ENCODE data around the gene TSPAN12. TPM values are rescaled to one million over a fixed set of nuclear protein-coding genes. Genes with fewer than 3 reads are reported as not detected.
A peak's percentile ranks its signal among the peaks of the same experiment; 100 is the strongest.

Gene TSPAN12
- total RNA-seq, 1 donor from 2014 or later: not detected

DNA sequence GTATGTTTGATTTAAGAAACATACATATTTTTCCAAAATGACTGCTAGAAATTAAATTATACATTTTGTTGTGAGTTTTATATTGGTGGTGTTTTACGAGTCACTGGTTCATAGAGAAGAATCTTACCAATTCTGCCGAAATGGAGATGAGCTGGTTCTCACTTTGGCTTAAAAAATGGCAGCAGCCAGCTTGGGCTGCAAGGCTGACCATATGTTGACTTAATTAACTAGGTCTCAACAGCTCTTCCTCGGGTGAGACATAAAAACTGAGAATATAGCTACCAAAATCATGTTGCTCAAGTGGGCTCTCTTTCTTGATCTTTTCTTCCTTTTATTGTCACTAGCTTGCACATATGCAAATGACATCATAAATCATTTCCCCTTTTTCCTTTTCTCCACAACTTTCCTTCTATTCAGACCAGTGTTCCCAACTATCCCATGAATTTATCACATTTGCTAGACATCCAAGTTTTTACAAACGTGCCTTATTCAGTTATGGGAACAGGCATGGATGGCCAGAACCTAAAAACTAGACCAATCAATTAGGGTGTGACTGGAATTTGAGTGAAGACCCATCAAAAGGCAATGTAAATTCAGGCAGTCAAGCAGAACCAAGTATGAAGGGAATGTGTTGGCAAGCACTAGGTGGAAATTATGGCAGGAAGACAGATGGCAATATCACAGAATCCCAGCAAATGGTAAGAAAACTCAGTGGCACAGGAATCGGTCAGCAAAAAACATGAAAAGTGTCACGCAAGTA, 6.4 kb upstream of the TSPAN12 start:
- H3K27me3 Mint-ChIP-seq (ENCODE audit: low read depth): peaks cover 41% of the 10 kb centered on the region
- DNase-seq (ENCODE audit: low spot score): no peak
- H3K4me1 Mint-ChIP-seq (ENCODE audit: low read depth): no peaks in the 10 kb centered on the region
- no peak overlapping the region for H3K27ac Mint-ChIP-seq
- intact Hi-C loops (cut with micrococcal nuclease): no loop called here
- no peaks in the 10 kb centered on the region for H3K36me3 Mint-ChIP-seq (ENCODE audit: low read depth)
- no peaks in the 10 kb centered on the region for H3K9me3 Mint-ChIP-seq
- H3K4me3 Mint-ChIP-seq (ENCODE audit: low read depth): no peak overlapping the region

DNA sequence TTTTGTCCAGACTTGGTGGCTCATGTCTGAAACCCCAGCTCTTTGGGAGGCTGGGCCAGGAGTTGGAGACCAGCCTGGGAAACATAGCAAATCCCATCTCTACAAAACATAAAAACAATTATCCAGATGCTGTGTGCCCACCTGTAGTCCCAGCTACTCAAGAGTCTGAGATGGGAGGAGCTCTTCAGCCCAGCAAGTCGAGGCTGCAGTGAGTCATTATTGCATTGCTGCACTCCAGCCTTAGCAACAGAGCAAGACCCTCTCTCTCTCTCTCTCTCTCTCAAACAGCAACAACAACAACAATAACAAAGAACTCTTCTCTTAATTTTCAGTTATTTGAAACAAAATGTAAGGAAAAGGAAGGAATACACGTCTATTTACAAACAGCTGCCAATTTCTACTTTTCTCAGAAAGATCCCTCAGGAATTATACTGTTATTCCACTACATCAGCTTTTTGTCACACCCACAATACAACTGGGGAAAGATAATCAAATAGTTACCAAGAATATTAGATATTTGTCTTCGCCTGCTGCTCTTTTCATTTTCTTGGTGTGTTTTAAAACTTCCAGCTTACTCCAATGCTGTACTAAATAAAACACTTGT, 5.1 kb upstream of the TSPAN12 start:
- no peaks in the 10 kb centered on the region for H3K36me3 Mint-ChIP-seq (ENCODE audit: low read depth)
- no peaks in the 10 kb centered on the region for H3K9me3 Mint-ChIP-seq
- intact Hi-C loops (cut with micrococcal nuclease): no loop called here
- H3K27ac Mint-ChIP-seq: no peak overlapping the region
- DNase-seq (ENCODE audit: low spot score): no peak
- peaks cover 53% of the 10 kb centered on the region for H3K27me3 Mint-ChIP-seq (ENCODE audit: low read depth)
- no peak overlapping the region for H3K4me3 Mint-ChIP-seq (ENCODE audit: low read depth)
- H3K4me1 Mint-ChIP-seq (ENCODE audit: low read depth): peaks cover under 1% of the 10 kb centered on the region

GRCh38 chr7:120860156-120860555, 2.2 kb upstream of the TSPAN12 start:
- H3K4me1 Mint-ChIP-seq (ENCODE audit: low read depth): peaks cover 10% of the 10 kb centered on the region
- no peaks in the 10 kb centered on the region for H3K36me3 Mint-ChIP-seq (ENCODE audit: low read depth)
- H3K27me3 Mint-ChIP-seq (ENCODE audit: low read depth): peaks cover 66% of the 10 kb centered on the region
- no peak overlapping the region for H3K4me3 Mint-ChIP-seq (ENCODE audit: low read depth)
- DNase-seq (ENCODE audit: low spot score): no peak
- H3K27ac Mint-ChIP-seq: no peak overlapping the region
- intact Hi-C loops (cut with micrococcal nuclease): no loop called here
- no peaks in the 10 kb centered on the region for H3K9me3 Mint-ChIP-seq

- H3K36me3 Mint-ChIP-seq (ENCODE audit: low read depth): no peaks in the 10 kb centered on the region
- H3K4me3 Mint-ChIP-seq (ENCODE audit: low read depth): no peak overlapping the region
- no peak overlapping the region for H3K27ac Mint-ChIP-seq
These were observed 1.5 kb upstream of the TSPAN12 start for GRCh38 chr7:120859459-120859858.

GRCh38 chr7:120856621-120857352, 1.2 kb downstream of the TSPAN12 start:
- Mint-ChIP-seq H3K4me1 (ENCODE audit: low read depth) (peaks cover 10% of the 10 kb centered on the region), H3K4me3 (ENCODE audit: low read depth) (peak overlapping the region; percentile 83), H3K27ac (no peak overlapping the region), H3K9me3 (no peaks in the 10 kb centered on the region), H3K27me3 (ENCODE audit: low read depth) (peaks cover 69% of the 10 kb centered on the region), H3K36me3 (ENCODE audit: low read depth) (no peaks in the 10 kb centered on the region)
- no peak for DNase-seq (ENCODE audit: low spot score)
- intact Hi-C loops (cut with micrococcal nuclease): loop anchor here (5.0 kb wide), 3 partner anchors 49 to 131 kb away; partner anchors contain the start of genes CPED1 and ING3

More at GRCh38 chr7:120859459-120859858, 1.5 kb upstream of the TSPAN12 start:
- peaks cover 69% of the 10 kb centered on the region for H3K27me3 Mint-ChIP-seq (ENCODE audit: low read depth)
- no peaks in the 10 kb centered on the region for H3K9me3 Mint-ChIP-seq
- peaks cover 10% of the 10 kb centered on the region for H3K4me1 Mint-ChIP-seq (ENCODE audit: low read depth)
- intact Hi-C loops (cut with micrococcal nuclease): loop anchor here (5.0 kb wide), 3 partner anchors 52 to 128 kb away; partner anchors contain the start of genes CPED1 and ING3
- no peak for DNase-seq (ENCODE audit: low spot score)

DNA sequence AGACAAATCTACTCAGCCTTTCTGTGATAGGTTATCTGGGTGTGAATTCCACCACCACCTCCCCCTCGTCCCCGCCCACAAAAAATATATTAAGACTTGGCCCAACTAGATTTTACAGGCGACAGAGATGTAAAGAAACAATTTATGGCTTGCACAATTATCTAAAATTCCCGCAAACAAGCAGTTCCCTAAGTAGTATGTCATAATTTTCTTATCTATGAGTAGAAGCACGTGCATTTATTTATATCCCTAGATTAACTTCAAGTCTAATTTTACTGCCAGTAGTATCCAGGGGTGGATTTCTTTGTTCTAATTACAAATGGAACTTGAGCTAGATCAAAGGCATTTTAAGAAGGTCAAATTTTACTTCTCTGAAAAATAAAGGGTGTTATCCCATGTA, 1.7 kb downstream of the TSPAN12 start:
- intact Hi-C loops (cut with micrococcal nuclease): loop anchor here (5.0 kb wide), 3 partner anchors 49 to 131 kb away; partner anchors contain the start of genes CPED1 and ING3
- H3K27ac Mint-ChIP-seq: no peak overlapping the region

GRCh38 chr7:120852700-120853099, 5.2 kb downstream of the TSPAN12 start:
- intact Hi-C loops (cut with micrococcal nuclease): no loop called here
- H3K4me3 Mint-ChIP-seq (ENCODE audit: low read depth): no peak overlapping the region
- H3K27me3 Mint-ChIP-seq (ENCODE audit: low read depth): peaks cover 34% of the 10 kb centered on the region
- DNase-seq (ENCODE audit: low spot score): no peak
- no peaks in the 10 kb centered on the region for H3K9me3 Mint-ChIP-seq
- peaks cover 9% of the 10 kb centered on the region for H3K4me1 Mint-ChIP-seq (ENCODE audit: low read depth)
- no peaks in the 10 kb centered on the region for H3K36me3 Mint-ChIP-seq (ENCODE audit: low read depth)
- no peak overlapping the region for H3K27ac Mint-ChIP-seq

More for the DNA sequence above, 1.7 kb downstream of the TSPAN12 start:
- H3K27me3 Mint-ChIP-seq (ENCODE audit: low read depth): peaks cover 65% of the 10 kb centered on the region
- H3K36me3 Mint-ChIP-seq (ENCODE audit: low read depth): no peaks in the 10 kb centered on the region
- peak overlapping the region; percentile 83 for H3K4me3 Mint-ChIP-seq (ENCODE audit: low read depth)
- no peaks in the 10 kb centered on the region for H3K9me3 Mint-ChIP-seq
- H3K4me1 Mint-ChIP-seq (ENCODE audit: low read depth): peaks cover 10% of the 10 kb centered on the region
- DNase-seq (ENCODE audit: low spot score): no peak

GRCh38 chr7:120843109-120843508, 14.8 kb downstream of the TSPAN12 start:
- Mint-ChIP-seq H3K4me3 (ENCODE audit: low read depth) (no peak overlapping the region), H3K9me3 (no peaks in the 10 kb centered on the region), H3K36me3 (ENCODE audit: low read depth) (no peaks in the 10 kb centered on the region), H3K27ac (no peak overlapping the region), H3K27me3 (ENCODE audit: low read depth) (peaks cover 5% of the 10 kb centered on the region), H3K4me1 (ENCODE audit: low read depth) (no peaks in the 10 kb centered on the region)
- intact Hi-C loops (cut with micrococcal nuclease): no loop called here
- no peak for DNase-seq (ENCODE audit: low spot score)

- Mint-ChIP-seq H3K27ac (no peak overlapping the region), H3K36me3 (ENCODE audit: low read depth) (no peaks in the 10 kb centered on the region), H3K27me3 (ENCODE audit: low read depth) (peaks cover 5% of the 10 kb centered on the region), H3K4me1 (ENCODE audit: low read depth) (no peaks in the 10 kb centered on the region), H3K4me3 (ENCODE audit: low read depth) (no peak overlapping the region), H3K9me3 (no peaks in the 10 kb centered on the region)
- no peak for DNase-seq (ENCODE audit: low spot score)
- intact Hi-C loops (cut with micrococcal nuclease): no loop called here
These were observed 15.8 kb downstream of the TSPAN12 start for GRCh38 chr7:120842121-120842621.

- no peak overlapping the region for H3K4me3 Mint-ChIP-seq (ENCODE audit: low read depth)
- intact Hi-C loops (cut with micrococcal nuclease): no loop called here
- no peaks in the 10 kb centered on the region for H3K36me3 Mint-ChIP-seq (ENCODE audit: low read depth)
- H3K27me3 Mint-ChIP-seq (ENCODE audit: low read depth): peaks cover 5% of the 10 kb centered on the region
- H3K9me3 Mint-ChIP-seq: no peaks in the 10 kb centered on the region
- no peaks in the 10 kb centered on the region for H3K4me1 Mint-ChIP-seq (ENCODE audit: low read depth)
- H3K27ac Mint-ChIP-seq: no peak overlapping the region
- no peak for DNase-seq (ENCODE audit: low spot score)
These were observed 16.3 kb downstream of the TSPAN12 start for GRCh38 chr7:120841608-120842007.

DNA sequence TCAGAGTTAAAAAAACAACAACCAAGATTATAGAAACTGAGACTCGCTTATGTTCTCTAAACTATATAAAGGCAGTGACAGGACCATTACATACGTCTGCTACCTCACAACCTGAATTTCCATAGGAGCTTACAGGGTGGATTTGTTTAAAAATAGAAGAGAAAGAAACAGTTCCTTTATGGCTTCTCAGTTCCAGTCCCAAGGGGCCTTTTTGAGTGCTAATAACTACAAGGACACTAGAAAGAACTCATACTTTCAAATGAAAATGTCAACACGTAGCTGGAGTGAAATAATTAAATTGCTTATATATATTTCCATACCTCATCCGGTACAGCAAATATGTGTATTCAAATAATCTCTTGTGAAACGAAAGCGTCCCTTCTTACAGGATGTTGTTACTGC, 19.7 kb downstream of the TSPAN12 start:
- Mint-ChIP-seq H3K36me3 (ENCODE audit: low read depth) (no peaks in the 10 kb centered on the region), H3K4me1 (ENCODE audit: low read depth) (no peaks in the 10 kb centered on the region), H3K27ac (no peak overlapping the region), H3K4me3 (ENCODE audit: low read depth) (no peak overlapping the region), H3K9me3 (no peaks in the 10 kb centered on the region), H3K27me3 (ENCODE audit: low read depth) (peaks cover 5% of the 10 kb centered on the region)
- DNase-seq (ENCODE audit: low spot score): no peak
- intact Hi-C loops (cut with micrococcal nuclease): no loop called here

DNA sequence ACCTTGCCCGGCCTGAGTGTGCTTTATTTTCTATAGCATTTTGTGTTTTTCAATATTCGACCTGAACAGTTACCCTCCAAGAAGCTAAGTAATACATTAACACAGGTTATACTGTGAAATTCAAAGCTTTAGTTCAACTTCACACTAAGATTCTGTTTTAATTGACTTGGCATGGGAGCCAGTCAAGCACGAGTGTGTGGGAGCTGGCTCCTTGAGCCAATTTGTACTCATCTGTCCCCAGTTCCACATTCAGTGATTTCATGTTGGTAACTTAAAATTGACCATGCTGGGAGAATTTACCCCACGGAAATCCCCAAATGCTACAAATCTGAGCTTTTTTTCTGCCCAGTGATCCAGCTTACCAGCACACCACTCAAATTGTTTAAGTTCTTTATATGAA, 20.3 kb downstream of the TSPAN12 start:
- peaks cover 5% of the 10 kb centered on the region for H3K27me3 Mint-ChIP-seq (ENCODE audit: low read depth)
- no peak for DNase-seq (ENCODE audit: low spot score)
- intact Hi-C loops (cut with micrococcal nuclease): no loop called here
- H3K9me3 Mint-ChIP-seq: no peaks in the 10 kb centered on the region
- H3K4me1 Mint-ChIP-seq (ENCODE audit: low read depth): no peaks in the 10 kb centered on the region
- no peaks in the 10 kb centered on the region for H3K36me3 Mint-ChIP-seq (ENCODE audit: low read depth)
- H3K27ac Mint-ChIP-seq: no peak overlapping the region
- H3K4me3 Mint-ChIP-seq (ENCODE audit: low read depth): no peak overlapping the region

All from activated T-helper 2 cell treated with anti-CD3 and anti-CD28 coated beads, Interferon-gamma antibody, Interleukin-2, Interleukin-4, amounts not matched to agents 10 μg/mL and 5 μg/mL and 100 μg/mL, durations not matched to agents 14 hours and 24 hours and 36 hours (primary cell).